ENCODE results near the gene ATP2C1.
"Not testable (repeated sequence)": the region's sequence is repeated elsewhere in the genome, so short reads cannot be mapped to it uniquely, and the experiment has no call there.

ATP2C1 gene

DNA sequence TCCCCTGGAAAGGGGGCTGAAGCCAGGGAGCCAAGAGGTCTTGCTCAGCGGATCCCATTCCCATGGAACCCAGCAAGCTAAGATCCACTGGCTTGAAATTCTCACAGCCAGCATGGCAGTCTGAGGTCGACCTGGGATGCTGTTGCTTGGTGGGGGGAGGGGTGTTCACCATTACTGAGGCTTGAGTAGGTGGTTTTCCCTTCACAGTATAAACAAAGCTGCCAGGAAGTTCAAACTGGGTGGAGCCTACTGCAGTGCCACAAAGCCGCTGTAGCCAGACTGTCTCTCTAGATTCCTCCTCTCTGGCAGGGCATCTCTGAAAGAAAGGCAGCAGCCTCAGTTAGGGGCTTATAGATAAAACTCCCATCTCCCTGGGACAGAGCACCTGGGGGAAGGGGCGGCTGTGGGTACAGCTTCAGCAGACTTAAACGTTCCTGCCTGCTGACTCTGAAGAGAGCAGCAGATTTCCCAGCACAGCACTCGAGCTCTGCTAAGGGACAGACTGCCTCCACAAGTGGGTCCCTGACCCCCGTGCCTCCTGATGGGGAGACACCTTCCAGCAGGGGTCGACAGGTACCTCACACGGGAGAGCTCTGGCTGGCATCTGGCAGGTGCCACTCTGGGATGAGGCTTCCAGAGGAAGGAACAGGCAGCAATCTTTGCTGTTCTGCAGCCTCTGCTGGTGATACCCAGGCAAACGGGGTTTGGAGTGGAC is 148.5 kb downstream of the ATP2C1 start:
- DNase-seq (ENCODE audit: low read depth in 2 of 2), result not testable (repeated sequence)

DNA sequence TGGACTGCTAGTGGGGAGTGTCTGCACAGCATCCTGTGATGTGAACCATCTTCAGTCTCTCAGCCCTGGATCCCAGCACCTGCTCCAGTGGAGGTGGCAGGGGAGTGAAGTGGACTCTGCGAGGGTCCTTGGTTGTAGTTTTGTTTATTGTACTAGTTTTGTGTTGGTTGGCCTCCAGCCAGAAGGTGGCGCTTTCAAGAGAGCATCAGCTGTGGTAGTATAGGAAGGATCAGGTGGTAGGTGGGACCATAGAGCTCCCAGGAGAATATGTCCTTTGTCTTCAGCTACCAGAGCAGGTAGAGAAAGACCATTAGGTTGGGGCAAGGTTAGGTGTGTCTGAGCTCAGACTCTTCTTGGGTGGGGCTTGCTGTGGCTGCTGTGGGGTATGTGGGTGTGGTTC is 153.7 kb downstream of the ATP2C1 start:
- DNase-seq (ENCODE audit: low read depth in 2 of 2), result no peak

DNA sequence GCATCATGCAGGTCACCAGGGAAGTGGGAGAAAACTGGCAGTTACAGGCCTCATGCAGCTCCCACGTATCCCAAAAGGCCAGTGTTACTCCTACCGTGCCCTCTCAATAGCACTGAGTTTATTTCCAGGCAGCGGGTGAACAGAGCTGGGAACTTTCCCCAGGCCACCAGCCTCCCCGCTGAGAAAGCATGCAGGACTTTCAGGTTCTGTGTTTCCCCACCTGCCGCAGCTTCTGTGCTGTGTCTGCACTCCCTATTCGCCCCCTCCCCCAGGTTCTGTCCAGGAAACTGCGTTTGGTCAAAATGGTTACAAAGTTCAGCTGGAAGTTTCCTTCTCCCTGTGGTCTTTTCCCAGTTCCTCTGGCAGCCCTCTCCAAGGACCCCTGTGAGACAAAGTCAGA is 154.1 kb downstream of the ATP2C1 start:
- no peak for DNase-seq (ENCODE audit: low read depth in 2 of 2)

DNA sequence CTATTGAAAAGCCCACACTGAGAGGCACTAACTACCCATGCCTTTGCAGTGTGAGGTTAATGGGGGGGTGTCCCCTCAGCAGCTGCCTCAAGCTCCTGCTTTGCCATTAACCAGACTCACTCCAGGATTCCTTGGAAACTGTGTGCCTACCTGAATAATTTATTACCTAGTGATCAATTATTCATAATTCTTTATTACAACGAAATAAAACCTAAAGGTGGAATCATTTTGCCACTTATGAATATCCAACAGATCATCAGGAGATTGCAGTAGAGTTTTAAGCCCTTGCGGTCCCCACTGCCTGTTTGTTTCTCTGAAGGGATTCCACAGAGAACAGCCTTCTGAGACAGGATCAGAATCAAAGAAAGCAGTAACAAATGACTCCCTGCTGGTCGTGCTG is 156.1 kb downstream of the ATP2C1 start:
- DNase-seq (ENCODE audit: low read depth in 2 of 2), result no peak

DNA sequence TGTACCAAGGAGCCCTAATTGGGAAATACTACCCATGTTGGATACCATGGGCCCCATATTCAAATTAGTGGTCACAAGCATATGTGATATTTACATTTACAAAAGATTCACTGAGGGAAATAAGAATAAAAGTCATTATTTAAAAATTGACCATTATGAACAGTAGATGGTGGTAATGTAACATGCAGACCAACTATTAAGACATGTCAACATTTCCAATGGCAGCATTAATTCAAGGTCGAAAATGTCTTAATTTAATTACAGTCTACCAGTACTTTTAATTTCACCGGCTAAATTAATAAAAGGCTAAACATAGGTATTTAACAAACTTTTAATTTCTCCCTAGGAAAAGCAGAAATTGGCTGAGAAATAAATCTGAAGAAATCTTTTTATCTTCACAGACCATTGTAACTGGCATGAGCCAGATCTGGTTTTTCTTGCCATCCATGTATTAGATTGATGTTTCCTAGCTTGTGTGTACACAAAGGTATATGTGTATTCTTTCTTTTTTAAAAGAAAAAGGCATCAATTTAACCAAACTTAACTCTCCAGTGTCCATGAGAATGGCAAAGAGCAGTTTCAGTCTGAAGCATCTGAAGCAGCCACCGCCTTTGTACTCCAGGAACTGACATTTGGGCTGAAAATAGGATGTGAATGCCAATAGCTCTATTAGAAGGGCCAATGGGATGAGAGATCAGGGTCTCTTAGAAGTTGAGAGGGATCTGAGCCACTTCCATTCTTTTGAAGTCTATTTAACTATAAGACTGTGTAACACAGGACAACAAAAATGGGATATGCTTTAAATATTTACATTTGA is 159.4 kb downstream of the ATP2C1 start:
- DNase-seq (ENCODE audit: low read depth in 2 of 2), result no peak

Measured in fibroblast of skin of left biceps (primary cell).